Tibial nerve (tissue), 4 donors: ENCODE results near the gene CDX2. TPM values are rescaled to one million over a fixed set of nuclear protein-coding genes. Genes with fewer than 3 reads are reported as not detected.

ENCODE experiments used
- DNase-seq, 2 donors: peaks; one replicate each; pipeline ENCODE4 v3.0.0-alpha.2; 2019; ENCODE audit warnings: low spot score in 2 of 2
- H3K27ac ChIP-seq, 4 donors: fragments of 200-600 bp; sonication (generic) in 3 of 4; one replicate each; pipeline ENCODE4 v1.5.1; 2017 to 2019; ENCODE audit warnings: mild to moderate bottlenecking in 1 of 4
- H3K27me3 ChIP-seq, 2 donors: fragments of 200-600 bp; sonication (generic) in 1 of 2; one replicate each; pipeline versions ENCODE4 v1.5.1 to v1.6.0; 2017 to 2019
- H3K36me3 ChIP-seq, 3 donors: fragments of 200-600 bp; sonication (generic); one replicate each; pipeline ENCODE4 v1.5.1; 2018 to 2019
- H3K4me1 ChIP-seq, 4 donors: fragments of 200-600 bp; sonication (generic) in 3 of 4; one replicate each; pipeline ENCODE4 v1.5.1; 2017 to 2019
- H3K4me3 ChIP-seq, 4 donors: fragments of 200-600 bp; sonication (generic) in 3 of 4; one replicate each; pipeline ENCODE4 v1.5.1; 2017 to 2019; ENCODE audit warnings: mild to moderate bottlenecking in 1 of 4, moderate library complexity in 1 of 4
- H3K9me3 ChIP-seq, 4 donors: fragments of 200-600 bp; sonication (generic) in 3 of 4; one replicate each; pipeline ENCODE4 v1.5.1; 2017 to 2019
- CTCF ChIP-seq, 5 experiments: fragments of 200-600 bp in 3 of 5; fragments of 450-650 bp in 2 of 5; sonication (generic) in 3 of 5; IDR thresholded peaks; one replicate each; pipeline ENCODE4 v1.5.1; 2016 to 2019; ENCODE audit warnings: antibody characterized with exemption in 5 of 5, mild to moderate bottlenecking in 3 of 5, moderate library complexity in 2 of 5
- EP300 ChIP-seq, 2 donors: sonication (generic); formaldehyde crosslinking; IDR thresholded peaks; one replicate each; pipeline ENCODE4 v1.6.1; 2017; ENCODE audit warnings: antibody characterized with exemption in 2 of 2, mild to moderate bottlenecking in 1 of 2
- POLR2A ChIP-seq, 2 donors: fragments of 450-650 bp; IDR thresholded peaks; one replicate each; pipeline ENCODE4 v1.6.1; 2017; ENCODE audit warnings: antibody characterized with exemption in 2 of 2, mild to moderate bottlenecking in 2 of 2, moderate library complexity in 2 of 2
- WGBS, 2 donors: methylation state at CpG; one replicate each; pipeline ENCODE4 v1.1.5; 2018; 5-methylcytosine and 5-hydroxymethylcytosine counted together
- total RNA-seq, 4 donors: library from RNA; depleted of rRNA; stranded (reverse); fragments of >200 nt; gene quantifications; one replicate each; pipeline ENCODE4 v1.1.0, GENCODE V29; 2016

The CDX2 gene
- total RNA-seq, 4 donors from 2014 or later, result not detected

DNA sequence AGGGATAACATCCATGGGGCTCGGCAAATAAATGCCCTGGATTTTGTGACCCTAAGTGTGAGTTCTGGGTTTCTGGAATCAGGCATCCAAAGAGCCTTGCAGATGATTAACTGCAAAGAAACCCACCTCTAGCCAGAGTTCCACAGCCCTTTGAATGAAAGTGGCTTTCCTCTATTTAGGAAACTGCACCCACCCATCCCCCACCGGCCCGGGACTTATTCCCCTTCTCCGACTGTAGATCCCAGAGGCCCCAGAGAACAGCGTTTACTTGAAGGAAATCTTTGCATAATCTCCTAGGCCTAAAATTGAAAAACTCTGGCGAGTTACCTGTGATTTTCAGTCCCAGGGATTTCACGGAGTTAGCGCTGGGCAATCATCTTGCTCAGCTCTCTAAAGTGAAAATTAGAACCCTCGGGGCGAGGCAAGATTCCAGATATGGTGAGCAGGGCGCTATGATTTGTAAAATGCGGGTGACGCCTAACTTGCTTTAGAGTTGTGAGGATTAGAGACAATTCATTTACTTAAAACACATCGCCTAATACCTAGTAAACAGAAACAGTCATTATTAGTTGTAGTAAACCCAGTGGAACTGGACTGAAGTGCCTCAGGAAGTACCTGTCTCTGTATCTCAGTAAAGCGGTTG, 10.0 kb upstream of the CDX2 start:
- TF ChIP-seq EP300 (IDR thresholded peaks at IDR 0.05) (no peak), CTCF (IDR thresholded peaks at IDR 0.05) (no peak), POLR2A (IDR thresholded peaks at IDR 0.05) (no peak)
- Histone ChIP-seq H3K27ac (peak overlapping the region in 1 of 4 donors; percentile 60), H3K27me3 (peaks cover 4 to 98% of the 10 kb centered on the region in 2 donors), H3K9me3 (no peaks in the 10 kb centered on the region), H3K36me3 (no peaks in the 10 kb centered on the region), H3K4me3 (no peak overlapping the region), H3K4me1 (peaks cover 0 to 46% (median 17%) of the 10 kb centered on the region in 4 donors)
- WGBS, 2 donors, result 4 to 6% methylated on average over 15 of the region's 15 CpGs
- no peak for DNase-seq

DNA sequence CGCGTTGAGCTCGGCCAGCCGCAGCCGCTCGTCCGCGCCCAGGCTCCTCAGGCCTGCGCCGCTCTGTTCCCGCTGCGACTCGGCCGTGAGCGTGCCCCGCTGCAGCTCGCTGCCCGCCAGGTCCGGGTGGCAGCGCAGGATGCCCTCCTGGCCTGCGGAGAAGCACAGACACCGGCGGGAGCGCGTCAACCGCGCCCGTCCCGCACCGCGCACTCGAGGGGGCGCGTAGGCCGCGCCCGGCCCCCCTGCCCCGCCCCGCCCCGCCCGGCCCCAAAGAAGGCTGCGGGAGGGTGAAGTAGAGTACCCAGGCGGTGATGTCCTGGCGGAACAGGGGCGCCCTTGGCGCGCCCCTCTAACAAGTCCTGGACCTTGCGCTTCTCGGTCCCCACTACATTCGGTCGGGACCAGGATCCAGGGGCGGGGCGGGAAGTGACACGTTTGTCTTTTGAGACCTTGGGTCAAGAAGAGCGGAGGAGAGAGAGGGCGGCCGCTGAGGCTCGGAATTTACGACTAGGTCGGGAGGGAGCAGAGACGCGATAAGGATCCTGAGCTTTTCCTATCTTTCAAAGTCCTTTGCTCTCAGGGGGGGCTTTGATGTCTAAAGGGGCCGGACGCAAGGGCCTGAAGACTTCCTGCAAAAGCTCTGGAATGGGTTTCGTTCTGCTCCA, 9.3 kb upstream of the CDX2 start:
- TF ChIP-seq CTCF (IDR thresholded peaks at IDR 0.05) (no peak), POLR2A (IDR thresholded peaks at IDR 0.05) (no peak), EP300 (IDR thresholded peaks at IDR 0.05) (no peak)
- H3K27me3 ChIP-seq, result peaks cover 4 to 98% of the 10 kb centered on the region in 2 donors
- no peaks in the 10 kb centered on the region for H3K36me3 ChIP-seq
- H3K27ac ChIP-seq, result peak overlapping the region in 1 of 4 donors; percentile 60
- WGBS, 2 donors, result 2% methylated on average over 49 to 53 of the region's 65 CpGs
- H3K9me3 ChIP-seq, result no peaks in the 10 kb centered on the region
- peak overlapping the region in 2 of 4 donors; percentile 14 to 27 for H3K4me3 ChIP-seq
- H3K4me1 ChIP-seq, result peaks cover 0 to 46% (median 17%) of the 10 kb centered on the region in 4 donors
- DNase-seq, result no peak

- DNase-seq, result no peak
- Histone ChIP-seq H3K27me3 (peaks cover 4 to 98% of the 10 kb centered on the region in 2 donors), H3K36me3 (no peaks in the 10 kb centered on the region), H3K4me3 (peak overlapping the region in 2 of 4 donors; percentile 14 to 27), H3K27ac (peak overlapping the region in 1 of 4 donors; percentile 60), H3K9me3 (no peaks in the 10 kb centered on the region), H3K4me1 (peaks cover 0 to 46% (median 17%) of the 10 kb centered on the region in 4 donors)
- WGBS, 2 donors, result 2% methylated on average over 41 to 68 of the region's 80 CpGs
- TF ChIP-seq EP300 (IDR thresholded peaks at IDR 0.05), result no peak
- TF ChIP-seq POLR2A (IDR thresholded peaks at IDR 0.05), result no peak
- TF ChIP-seq CTCF (IDR thresholded peaks at IDR 0.05), result no peak
These were observed 8.6 kb upstream of the CDX2 start for GRCh38 chr13:27977476-27978300.

- H3K27me3 ChIP-seq, result peaks cover 4 to 98% of the 10 kb centered on the region in 2 donors
These were observed 7.4 kb upstream of the CDX2 start for GRCh38 chr13:27976362-27977091.

More at GRCh38 chr13:27976362-27977091, 7.4 kb upstream of the CDX2 start:
- Histone ChIP-seq H3K36me3 (no peaks in the 10 kb centered on the region), H3K9me3 (no peaks in the 10 kb centered on the region), H3K4me3 (no peak overlapping the region), H3K27ac (peak overlapping the region in 1 of 4 donors; percentile 62), H3K4me1 (peaks cover 0 to 46% (median 17%) of the 10 kb centered on the region in 4 donors)
- no peak for TF ChIP-seq CTCF (IDR thresholded peaks at IDR 0.05)
- no peak for TF ChIP-seq EP300 (IDR thresholded peaks at IDR 0.05)
- TF ChIP-seq POLR2A (IDR thresholded peaks at IDR 0.05), result no peak
- no peak for DNase-seq
- whole genome bisulfite sequencing, 2 donors, result 21 to 22% methylated on average over 11 to 12 of the region's 12 CpGs
